Tibial nerve (tissue), 4 donors: ENCODE measurements around the gene STPG1. TPM values are rescaled to one million over a fixed set of nuclear protein-coding genes. Genes with fewer than 3 reads are reported as not detected.

Experiments used
- DNase-seq, 2 donors: peaks; one replicate each; pipeline ENCODE4 v3.0.0-alpha.2; 2019; ENCODE audit warnings: low spot score in 2 of 2
- H3K27ac ChIP-seq, 4 donors: fragments of 200-600 bp; sonication (generic) in 3 of 4; one replicate each; pipeline ENCODE4 v1.5.1; 2017 to 2019; ENCODE audit warnings: mild to moderate bottlenecking in 1 of 4
- H3K27me3 ChIP-seq, 2 donors: fragments of 200-600 bp; sonication (generic) in 1 of 2; one replicate each; pipeline versions ENCODE4 v1.5.1 to v1.6.0; 2017 to 2019
- H3K36me3 ChIP-seq, 3 donors: fragments of 200-600 bp; sonication (generic); one replicate each; pipeline ENCODE4 v1.5.1; 2018 to 2019
- H3K4me1 ChIP-seq, 4 donors: fragments of 200-600 bp; sonication (generic) in 3 of 4; one replicate each; pipeline ENCODE4 v1.5.1; 2017 to 2019
- H3K4me3 ChIP-seq, 4 donors: fragments of 200-600 bp; sonication (generic) in 3 of 4; one replicate each; pipeline ENCODE4 v1.5.1; 2017 to 2019; ENCODE audit warnings: mild to moderate bottlenecking in 1 of 4, moderate library complexity in 1 of 4
- H3K9me3 ChIP-seq, 4 donors: fragments of 200-600 bp; sonication (generic) in 3 of 4; one replicate each; pipeline ENCODE4 v1.5.1; 2017 to 2019
- EP300 ChIP-seq, 2 donors: sonication (generic); formaldehyde crosslinking; IDR thresholded peaks; one replicate each; pipeline ENCODE4 v1.6.1; 2017; ENCODE audit warnings: antibody characterized with exemption in 2 of 2, mild to moderate bottlenecking in 1 of 2
- POLR2A ChIP-seq, 2 donors: fragments of 450-650 bp; IDR thresholded peaks; one replicate each; pipeline ENCODE4 v1.6.1; 2017; ENCODE audit warnings: antibody characterized with exemption in 2 of 2, mild to moderate bottlenecking in 2 of 2, moderate library complexity in 2 of 2
- WGBS, 2 donors: methylation state at CpG; one replicate each; pipeline ENCODE4 v1.1.5; 2018; 5-methylcytosine and 5-hydroxymethylcytosine counted together
- total RNA-seq, 4 donors: library from RNA; depleted of rRNA; stranded (reverse); fragments of >200 nt; gene quantifications; one replicate each; pipeline ENCODE4 v1.1.0, GENCODE V29; 2016
- TF ChIP-seq, protein P1 (sequence below), 5 experiments: fragments of 200-600 bp in 3 of 5; fragments of 450-650 bp in 2 of 5; sonication (generic) in 3 of 5; IDR thresholded peaks; one replicate each; pipeline ENCODE4 v1.5.1; 2016 to 2019; ENCODE audit warnings: antibody characterized with exemption in 5 of 5, mild to moderate bottlenecking in 3 of 5, moderate library complexity in 2 of 5

Gene STPG1
- total RNA-seq, 4 donors from 2014 or later: 1.5 to 5.7 (median 3.0) TPM

DNA sequence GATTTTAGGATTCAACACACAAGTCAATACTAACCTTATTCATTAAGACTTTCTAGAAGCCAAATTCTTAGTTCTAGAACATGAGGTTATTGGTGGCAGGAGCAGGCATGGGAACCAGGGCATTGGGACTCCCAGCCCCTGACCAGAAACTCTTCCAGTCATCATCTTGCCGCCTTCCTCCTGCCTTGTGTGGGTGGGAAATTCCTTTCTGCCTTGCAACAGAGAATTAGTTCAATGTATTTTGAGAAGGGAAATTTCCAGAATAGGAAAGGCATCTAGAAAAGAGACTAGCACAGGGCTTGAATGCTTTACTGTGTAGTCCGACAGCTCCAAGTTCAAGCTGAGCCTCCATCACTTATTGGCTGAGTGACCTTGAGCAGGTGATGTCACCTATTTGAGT, 85.7 kb downstream of the STPG1 start:
- Histone ChIP-seq H3K9me3 (no peaks in the 10 kb centered on the region), H3K27ac (no peak overlapping the region), H3K27me3 (no peaks in the 10 kb centered on the region), H3K4me1 (peaks cover 0 to 2% (median 0%) of the 10 kb centered on the region in 4 donors), H3K4me3 (no peak overlapping the region), H3K36me3 (no peaks in the 10 kb centered on the region)
- WGBS, 2 donors: 40 to 51% methylated on average over 2 of the region's 2 CpGs
- no peak for DNase-seq
- TF ChIP-seq, protein P1, sequence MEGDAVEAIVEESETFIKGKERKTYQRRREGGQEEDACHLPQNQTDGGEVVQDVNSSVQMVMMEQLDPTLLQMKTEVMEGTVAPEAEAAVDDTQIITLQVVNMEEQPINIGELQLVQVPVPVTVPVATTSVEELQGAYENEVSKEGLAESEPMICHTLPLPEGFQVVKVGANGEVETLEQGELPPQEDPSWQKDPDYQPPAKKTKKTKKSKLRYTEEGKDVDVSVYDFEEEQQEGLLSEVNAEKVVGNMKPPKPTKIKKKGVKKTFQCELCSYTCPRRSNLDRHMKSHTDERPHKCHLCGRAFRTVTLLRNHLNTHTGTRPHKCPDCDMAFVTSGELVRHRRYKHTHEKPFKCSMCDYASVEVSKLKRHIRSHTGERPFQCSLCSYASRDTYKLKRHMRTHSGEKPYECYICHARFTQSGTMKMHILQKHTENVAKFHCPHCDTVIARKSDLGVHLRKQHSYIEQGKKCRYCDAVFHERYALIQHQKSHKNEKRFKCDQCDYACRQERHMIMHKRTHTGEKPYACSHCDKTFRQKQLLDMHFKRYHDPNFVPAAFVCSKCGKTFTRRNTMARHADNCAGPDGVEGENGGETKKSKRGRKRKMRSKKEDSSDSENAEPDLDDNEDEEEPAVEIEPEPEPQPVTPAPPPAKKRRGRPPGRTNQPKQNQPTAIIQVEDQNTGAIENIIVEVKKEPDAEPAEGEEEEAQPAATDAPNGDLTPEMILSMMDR (IDR thresholded peaks at IDR 0.05): no peak
- TF ChIP-seq POLR2A (IDR thresholded peaks at IDR 0.05): no peak
- no peak for TF ChIP-seq EP300 (IDR thresholded peaks at IDR 0.05)

- Histone ChIP-seq H3K9me3 (no peaks in the 10 kb centered on the region), H3K4me1 (peaks cover 0 to 6% (median 0%) of the 10 kb centered on the region in 4 donors), H3K27me3 (peaks cover 0 to 3% of the 10 kb centered on the region in 2 donors), H3K4me3 (no peak overlapping the region), H3K36me3 (no peaks in the 10 kb centered on the region), H3K27ac (no peak overlapping the region)
- TF ChIP-seq EP300 (IDR thresholded peaks at IDR 0.05) (no peak), POLR2A (IDR thresholded peaks at IDR 0.05) (no peak)
- TF ChIP-seq, protein P1 (IDR thresholded peaks at IDR 0.05): no peak
- DNase-seq: no peak
Observed at GRCh38 chr1:24327486-24327885, 86.1 kb downstream of the STPG1 start.

GRCh38 chr1:24325587-24326449, 87.8 kb downstream of the STPG1 start:
- no peak for DNase-seq
- Histone ChIP-seq H3K36me3 (no peaks in the 10 kb centered on the region), H3K27me3 (peaks cover 0 to 19% of the 10 kb centered on the region in 2 donors), H3K9me3 (no peaks in the 10 kb centered on the region), H3K4me3 (no peak overlapping the region), H3K4me1 (peaks cover 0 to 18% (median 7%) of the 10 kb centered on the region in 4 donors), H3K27ac (no peak overlapping the region)
- TF ChIP-seq, protein P1 (IDR thresholded peaks at IDR 0.05): no peak
- WGBS, 2 donors: 86 to 89% methylated on average over 6 to 7 of the region's 7 CpGs

GRCh38 chr1:24324903-24325302, 88.7 kb downstream of the STPG1 start:
- DNase-seq: no peak
- TF ChIP-seq POLR2A (IDR thresholded peaks at IDR 0.05) (no peak), EP300 (IDR thresholded peaks at IDR 0.05) (no peak)
- TF ChIP-seq, protein P1 (IDR thresholded peaks at IDR 0.05): no peak
- Histone ChIP-seq H3K4me3 (no peak overlapping the region), H3K27me3 (peaks cover 0 to 27% of the 10 kb centered on the region in 2 donors), H3K36me3 (no peaks in the 10 kb centered on the region), H3K9me3 (no peaks in the 10 kb centered on the region), H3K4me1 (peaks cover 0 to 18% (median 7%) of the 10 kb centered on the region in 4 donors), H3K27ac (no peak overlapping the region)
- 71 to 81% methylated on average over 6 of the region's 6 CpGs for whole genome bisulfite sequencing, 2 donors

GRCh38 chr1:24323281-24323680, 90.3 kb downstream of the STPG1 start:
- no peaks in the 10 kb centered on the region for H3K36me3 ChIP-seq
- H3K4me1 ChIP-seq: peaks cover 0 to 34% (median 16%) of the 10 kb centered on the region in 4 donors
- H3K27ac ChIP-seq: no peak overlapping the region
- H3K27me3 ChIP-seq: peaks cover 0 to 43% of the 10 kb centered on the region in 2 donors
- no peaks in the 10 kb centered on the region for H3K9me3 ChIP-seq
- TF ChIP-seq, protein P1 (IDR thresholded peaks at IDR 0.05): no peak
- TF ChIP-seq POLR2A (IDR thresholded peaks at IDR 0.05) (no peak), EP300 (IDR thresholded peaks at IDR 0.05) (no peak)
- 96 to 100% methylated on average over 2 of the region's 2 CpGs for WGBS, 2 donors
- H3K4me3 ChIP-seq: no peak overlapping the region
- no peak for DNase-seq
